ENCODE measurements around the gene PDIA5. TPM values are rescaled to one million over a fixed set of nuclear protein-coding genes. Genes with fewer than 3 reads are reported as not detected.

Gene PDIA5
- polyA plus RNA-seq, 1 donor: 32.4 TPM

- no peak for DNase-seq
Observed at GRCh38 chr3:123167686-123168085, 100.9 kb downstream of the PDIA5 start.

- no peak for DNase-seq
Observed at GRCh38 chr3:123168122-123168521, 101.3 kb downstream of the PDIA5 start.

- no peak for DNase-seq
Observed at GRCh38 chr3:123168605-123169004, 101.8 kb downstream of the PDIA5 start.

GRCh38 chr3:123169492-123169929 lies 102.7 kb downstream of the PDIA5 start:
- DNase-seq: no peak

GRCh38 chr3:123169930-123170329 lies 103.1 kb downstream of the PDIA5 start:
- DNase-seq: no peak

GRCh38 chr3:123180791-123181190 lies 114.0 kb downstream of the PDIA5 start:
- no peak for DNase-seq

GRCh38 chr3:123186695-123187094 lies 119.9 kb downstream of the PDIA5 start:
- no peak for DNase-seq

- DNase-seq: no peak
Observed at GRCh38 chr3:123188058-123188457, 121.2 kb downstream of the PDIA5 start.

GRCh38 chr3:123193448-123194101 lies 126.8 kb downstream of the PDIA5 start:
- no peak for DNase-seq

GRCh38 chr3:123194552-123194951 lies 127.7 kb downstream of the PDIA5 start:
- DNase-seq: no peak

- DNase-seq: no peak
Observed at GRCh38 chr3:123198372-123198771, 131.5 kb downstream of the PDIA5 start.

GRCh38 chr3:123201223-123201556 lies 134.4 kb downstream of the PDIA5 start:
- DNase-seq: no peak

GRCh38 chr3:123201557-123202427 lies 135.0 kb downstream of the PDIA5 start, which contains the start of gene SEC22A:
TSS of gene SEC22A (plus strand) at chr3:123201943. CDS start at chr3:123209218, 7,275 bp downstream.
- DNase-seq: peak; percentile 94

- peak; percentile 12 for DNase-seq
Observed at GRCh38 chr3:123202451-123202850, 135.6 kb downstream of the PDIA5 start.

Other genes starting within 250 kb of the PDIA5 start
- 28.1 TPM for gene SEMA5B, start 39.3 kb upstream of the PDIA5 start, polyA plus RNA-seq (ENCODE audit: insufficient read length)
- 27.8 TPM for gene SEC22A, start 134.9 kb downstream of the PDIA5 start, polyA plus RNA-seq (ENCODE audit: insufficient read length)

Data from left kidney (tissue), 2 donors.